ENCODE data around the gene MSH4.
"Not testable (repeated sequence)": the region's sequence is repeated elsewhere in the genome, so short reads cannot be mapped to it uniquely, and the experiment has no call there.

Gene MSH4

DNA sequence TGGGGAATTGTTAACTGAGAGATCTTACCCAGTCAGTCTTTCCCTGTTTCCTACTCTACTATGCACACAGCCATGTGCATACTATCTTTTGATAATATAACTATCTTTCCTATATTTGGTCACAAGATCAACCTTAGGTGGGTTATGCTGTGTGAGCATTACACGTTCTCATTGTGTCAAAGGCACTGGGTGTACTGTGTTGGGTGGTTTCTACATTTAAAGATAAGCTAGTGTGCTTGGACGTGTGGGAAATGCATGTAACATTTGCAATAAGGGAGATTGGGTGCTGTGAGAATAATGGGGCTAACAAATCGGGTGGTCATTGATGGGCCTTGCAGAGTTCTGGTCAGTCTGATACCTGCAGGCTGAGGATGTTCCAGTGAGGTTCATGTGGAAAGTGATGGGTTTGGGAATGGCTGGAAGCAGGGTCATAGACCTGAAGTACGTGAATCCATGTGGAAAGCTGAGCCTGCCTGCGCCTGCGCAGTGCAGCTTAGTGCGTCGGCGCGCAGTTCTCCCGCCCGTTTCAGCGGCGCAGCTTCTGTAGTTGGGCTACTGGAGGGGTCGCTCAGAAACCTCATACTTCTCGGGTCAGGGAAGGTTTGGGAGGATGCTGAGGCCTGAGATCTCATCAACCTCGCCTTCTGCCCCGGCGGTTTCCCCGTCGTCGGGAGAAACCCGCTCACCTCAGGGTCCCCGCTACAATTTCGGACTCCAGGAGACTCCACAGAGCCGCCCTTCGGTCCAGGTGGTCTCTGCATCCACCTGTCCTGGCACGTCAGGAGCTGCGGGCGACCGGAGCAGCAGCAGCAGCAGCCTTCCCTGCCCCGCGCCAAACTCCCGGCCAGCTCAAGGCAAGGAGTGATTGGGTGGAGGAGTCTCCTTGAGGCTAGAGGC, at the start of gene MSH4:
Gene MSH4 (plus strand): TSS at position 507 of the 897 bp plus-strand sequence. CDS start 104 bp downstream, at position 611.
- in situ Hi-C loops (cut with HindIII; ENCODE audit: low sequenced_read_pairs), result no loop called here

DNA sequence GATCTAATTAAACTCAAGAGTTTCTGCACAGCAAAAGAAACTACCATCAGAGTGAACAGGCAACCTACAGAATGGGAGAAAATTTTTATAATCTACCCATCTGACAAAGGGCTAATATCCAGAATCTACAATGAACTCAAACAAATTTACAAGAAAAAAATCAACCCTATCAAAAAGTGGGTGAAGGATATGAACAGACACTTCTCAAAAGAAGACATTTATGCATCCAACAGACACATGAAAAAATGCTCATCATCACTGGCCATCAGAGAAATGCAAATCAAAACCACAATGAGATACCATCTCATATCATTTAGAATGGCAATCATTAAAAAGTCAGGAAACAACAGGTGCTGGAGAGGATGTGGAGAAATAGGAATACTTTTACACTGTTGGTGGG, 39.5 kb upstream of the MSH4 start:
- in situ Hi-C loops (cut with HindIII; ENCODE audit: low sequenced_read_pairs), result not testable (repeated sequence)

DNA sequence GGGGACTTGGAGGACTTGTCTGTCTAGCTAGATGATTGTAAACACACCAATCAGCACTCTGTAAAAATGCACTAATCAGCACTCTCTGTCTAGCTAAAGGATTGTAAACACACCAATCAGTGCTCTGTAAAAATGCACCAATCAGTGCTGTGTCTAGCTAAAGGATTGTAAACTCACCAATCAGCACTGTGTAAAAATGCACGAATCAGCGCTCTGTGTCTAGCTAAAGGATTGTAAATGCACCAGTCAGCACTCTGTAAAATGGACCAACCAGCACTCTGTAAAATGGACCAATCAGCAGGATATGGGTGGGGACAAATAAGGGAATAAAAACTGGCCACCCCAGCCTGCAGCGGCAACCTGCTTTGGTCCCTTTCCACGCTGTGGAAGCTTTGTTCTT, 38.1 kb upstream of the MSH4 start:
- in situ Hi-C loops (cut with HindIII; ENCODE audit: low sequenced_read_pairs), result not testable (repeated sequence)

DNA sequence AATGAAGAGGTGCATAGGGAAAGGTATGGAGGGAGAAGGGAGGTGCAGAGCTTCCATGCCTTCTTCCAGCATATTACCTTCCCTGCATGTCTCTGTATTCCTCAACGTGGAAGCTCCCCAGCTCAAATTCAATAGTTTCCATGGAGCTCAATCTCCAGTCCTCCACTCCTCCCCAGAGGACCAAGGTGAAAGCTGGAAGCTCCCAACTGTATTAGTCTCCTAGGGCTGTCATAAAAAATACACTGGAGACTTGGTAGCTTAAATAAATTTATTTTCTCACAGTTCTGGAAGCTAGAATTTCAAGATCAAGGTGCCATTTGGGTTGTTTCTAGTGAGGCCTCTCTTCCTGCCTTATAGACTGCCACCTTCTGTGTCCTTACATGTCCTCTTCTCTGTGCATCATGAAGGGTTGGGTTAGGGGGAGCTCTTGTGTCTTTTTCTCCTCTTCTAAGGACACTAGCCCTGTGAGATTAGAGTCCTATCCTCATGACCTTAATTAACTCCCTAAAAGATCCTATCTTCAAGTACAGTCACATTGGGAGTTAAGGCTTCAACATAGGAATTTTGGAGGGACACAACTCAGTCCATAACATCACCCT, 32.5 kb upstream of the MSH4 start:
- in situ Hi-C loops (cut with HindIII; ENCODE audit: low sequenced_read_pairs), result no loop called here

DNA sequence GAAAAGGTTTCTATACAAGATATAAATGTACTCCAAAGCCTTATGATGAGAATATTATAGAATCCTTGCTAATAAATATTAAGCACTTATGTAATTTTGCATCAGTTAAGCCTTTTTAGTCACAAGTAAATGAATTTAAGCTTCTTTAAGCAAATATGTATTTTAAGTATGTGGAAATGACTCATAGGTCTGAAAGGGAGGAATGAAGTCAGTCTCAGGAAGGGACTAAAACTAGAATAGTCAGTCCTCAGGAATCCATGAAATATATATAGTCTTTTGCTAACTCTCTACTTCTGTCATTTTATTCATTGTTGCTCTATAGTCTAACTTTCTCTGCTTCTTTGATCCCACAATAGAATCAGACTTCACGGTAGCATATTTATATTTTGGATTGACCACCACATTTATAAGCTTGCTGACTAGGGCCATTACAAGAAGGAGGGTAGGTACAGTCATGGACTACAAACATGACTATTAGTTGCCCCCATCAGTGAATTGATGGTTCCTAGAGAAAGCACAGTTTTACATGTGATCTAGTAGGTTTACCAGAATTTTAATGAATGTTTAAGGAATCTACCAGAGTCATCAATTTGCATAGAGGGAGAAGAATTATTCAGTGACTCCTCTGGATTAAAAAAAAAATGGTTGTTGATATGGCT, 30.9 kb upstream of the MSH4 start:
- in situ Hi-C loops (cut with HindIII; ENCODE audit: low sequenced_read_pairs), result loop anchor here (5.0 kb wide), 1 partner anchor 36 kb away; no protein-coding TSS in a partner anchor

DNA sequence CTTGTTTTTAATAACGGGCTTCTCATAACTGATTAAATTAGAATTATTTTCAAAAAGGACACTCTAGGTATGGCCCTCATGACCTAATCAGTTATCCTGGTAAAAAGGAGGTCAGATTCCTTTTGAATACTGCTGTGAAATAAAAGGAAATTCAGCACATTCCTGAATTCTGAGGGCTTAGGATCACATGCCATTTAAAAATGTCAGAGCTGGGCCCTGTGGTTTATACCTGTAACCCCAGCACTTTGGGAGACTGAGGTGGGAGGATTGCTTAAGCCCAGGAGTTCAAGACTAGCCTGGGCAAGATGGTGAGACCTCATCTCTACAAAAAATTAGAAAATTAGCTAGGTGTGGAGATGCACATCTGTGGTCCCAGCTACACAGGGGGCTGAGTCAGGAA, 28.7 kb upstream of the MSH4 start:
- in situ Hi-C loops (cut with HindIII; ENCODE audit: low sequenced_read_pairs), result loop anchor here (5.0 kb wide), 1 partner anchor 34 kb away; no protein-coding TSS in a partner anchor

DNA sequence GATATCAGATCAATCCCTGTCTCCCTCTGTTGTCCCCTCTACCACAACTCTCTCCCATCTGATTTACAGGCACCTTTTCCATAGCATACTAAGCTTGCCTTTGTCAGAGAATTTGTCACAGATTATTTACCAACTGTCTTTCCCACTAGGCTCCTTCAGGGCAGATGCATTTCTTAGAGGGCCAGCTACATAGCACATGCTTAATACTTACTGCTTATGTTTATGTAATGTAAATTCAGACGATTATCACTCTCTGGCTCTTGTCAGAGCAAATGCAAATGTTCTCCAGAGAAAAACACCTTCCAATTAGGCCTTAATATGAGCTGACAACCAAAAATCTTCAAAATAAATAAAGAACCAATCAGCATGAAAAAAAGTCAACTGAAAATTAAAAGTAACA, 25.9 kb upstream of the MSH4 start:
- in situ Hi-C loops (cut with HindIII; ENCODE audit: low sequenced_read_pairs), result no loop called here

DNA sequence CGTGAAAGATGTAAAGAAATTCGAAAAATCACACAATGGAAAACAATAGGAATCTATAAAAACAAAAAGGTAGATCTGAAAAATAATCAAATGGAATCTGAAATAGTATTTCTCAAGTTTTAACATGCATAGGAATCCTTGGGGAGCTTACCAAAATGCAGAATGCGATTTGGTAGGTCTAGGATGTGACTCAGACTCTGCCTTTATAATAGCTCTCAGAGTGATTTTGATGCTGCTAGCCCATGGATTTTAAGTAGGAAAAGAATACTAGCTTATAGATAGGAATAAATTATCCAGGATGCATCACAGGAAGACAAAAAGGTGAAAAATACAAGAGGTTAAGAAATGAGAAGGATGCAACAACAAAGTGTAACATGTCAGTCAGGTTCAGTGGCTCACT, 24.7 kb upstream of the MSH4 start:
- in situ Hi-C loops (cut with HindIII; ENCODE audit: low sequenced_read_pairs), result no loop called here

DNA sequence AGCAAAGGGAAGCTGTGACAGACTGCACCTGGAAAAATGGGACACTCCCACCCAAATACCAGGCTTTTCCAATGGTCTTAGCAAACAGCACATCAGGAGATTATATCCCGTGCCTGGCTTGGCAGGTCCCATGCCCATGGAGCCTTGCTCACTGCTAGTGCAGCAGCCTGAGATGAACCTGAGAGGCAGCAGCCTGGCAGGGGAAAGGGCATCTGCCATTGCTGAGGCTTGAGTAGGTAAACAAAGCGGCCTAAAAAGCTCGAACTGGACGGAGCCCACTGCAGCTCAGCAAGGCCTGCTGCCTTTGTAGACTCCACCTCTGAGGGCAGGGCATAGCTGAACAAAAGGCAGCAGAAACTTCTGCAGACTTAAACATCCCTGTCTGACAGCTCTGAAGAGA, 18.9 kb upstream of the MSH4 start:
- in situ Hi-C loops (cut with HindIII; ENCODE audit: low sequenced_read_pairs), result not testable (repeated sequence)

DNA sequence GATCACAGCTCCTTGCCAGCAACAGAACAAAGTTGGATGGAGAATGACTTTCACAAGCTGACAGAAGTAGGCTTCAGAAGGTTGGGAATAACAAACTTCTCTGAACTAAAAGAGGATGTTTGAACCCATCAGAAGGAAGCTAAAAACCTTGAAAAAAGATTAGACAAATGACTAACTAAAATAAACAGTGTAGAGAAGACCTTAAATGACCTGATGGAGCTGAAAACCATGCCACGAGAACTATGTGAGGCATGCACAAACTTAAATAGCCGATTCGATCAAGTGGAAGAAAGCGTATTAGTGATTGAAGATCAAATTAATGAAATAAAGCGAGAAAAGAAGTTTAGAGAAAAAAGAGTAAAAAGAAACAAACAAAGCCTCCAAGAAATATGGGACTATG, 18.0 kb upstream of the MSH4 start:
- in situ Hi-C loops (cut with HindIII; ENCODE audit: low sequenced_read_pairs), result not testable (repeated sequence)

DNA sequence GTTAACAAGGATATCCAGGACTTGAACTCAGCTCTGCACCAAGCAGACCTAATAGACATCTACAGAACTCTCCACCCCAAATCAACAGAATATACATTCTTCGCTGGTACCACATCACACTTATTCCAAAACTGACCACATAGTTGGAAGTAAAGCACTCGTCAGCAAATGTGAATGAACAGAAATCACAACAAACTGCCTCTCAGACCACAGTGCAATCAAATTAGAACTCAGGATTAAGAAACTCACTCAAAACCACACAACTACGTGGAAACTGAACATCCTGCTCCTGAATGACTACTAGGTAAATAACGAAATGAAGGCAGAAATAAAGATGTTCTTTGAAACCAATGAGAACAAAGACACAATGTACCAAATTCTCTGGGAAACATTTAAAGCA, 16.5 kb upstream of the MSH4 start:
- in situ Hi-C loops (cut with HindIII; ENCODE audit: low sequenced_read_pairs), result not testable (repeated sequence)

DNA sequence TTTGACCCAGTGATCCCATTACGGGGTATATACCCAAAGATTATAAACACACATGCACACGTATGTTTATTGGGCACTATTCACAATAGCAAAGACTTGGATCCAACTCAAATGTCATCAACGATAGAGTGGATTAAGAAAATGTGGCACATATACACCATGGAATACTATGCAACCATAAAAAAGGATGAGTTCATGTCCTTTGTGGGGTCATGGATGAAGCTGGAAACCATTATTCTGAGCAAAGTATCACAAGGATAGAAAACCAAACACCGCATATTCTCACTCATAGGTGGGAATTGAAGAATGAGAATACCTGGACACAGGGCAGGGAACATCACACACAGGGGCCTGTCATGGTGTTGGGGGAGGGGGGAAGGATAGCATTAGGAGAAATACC, 12.8 kb upstream of the MSH4 start:
- in situ Hi-C loops (cut with HindIII; ENCODE audit: low sequenced_read_pairs), result not testable (repeated sequence)

DNA sequence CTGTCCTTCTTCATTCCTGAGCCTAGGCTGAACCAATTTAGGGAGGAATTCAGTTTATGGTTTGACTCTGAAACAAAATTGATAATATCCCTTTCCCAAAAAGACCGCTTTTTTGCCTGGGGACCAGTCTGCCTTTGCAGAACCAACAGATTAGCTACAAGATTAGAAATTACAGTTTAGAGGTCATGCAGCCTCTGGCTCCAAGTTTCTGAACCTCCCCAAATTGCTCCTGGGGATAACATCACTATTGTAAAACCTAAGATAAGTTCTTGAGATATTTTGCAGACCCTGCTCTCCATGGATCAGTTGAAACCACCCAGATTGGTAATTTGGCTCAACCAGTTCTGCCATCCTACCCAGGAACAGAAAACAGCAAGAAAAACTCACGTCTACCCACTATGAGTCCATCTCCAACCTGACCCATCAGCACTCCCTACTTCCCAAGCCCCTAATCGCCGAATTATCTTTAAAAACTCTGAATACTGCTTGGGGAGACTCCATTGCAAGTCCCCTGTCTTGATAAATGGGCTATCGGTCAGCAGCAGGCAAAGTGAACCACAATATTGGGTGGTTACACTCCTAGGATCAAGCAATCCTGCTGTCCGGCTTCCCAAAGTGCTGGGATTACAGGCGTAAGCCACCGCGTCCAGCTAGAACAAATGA, 11.2 kb upstream of the MSH4 start:
- in situ Hi-C loops (cut with HindIII; ENCODE audit: low sequenced_read_pairs), result no loop called here

DNA sequence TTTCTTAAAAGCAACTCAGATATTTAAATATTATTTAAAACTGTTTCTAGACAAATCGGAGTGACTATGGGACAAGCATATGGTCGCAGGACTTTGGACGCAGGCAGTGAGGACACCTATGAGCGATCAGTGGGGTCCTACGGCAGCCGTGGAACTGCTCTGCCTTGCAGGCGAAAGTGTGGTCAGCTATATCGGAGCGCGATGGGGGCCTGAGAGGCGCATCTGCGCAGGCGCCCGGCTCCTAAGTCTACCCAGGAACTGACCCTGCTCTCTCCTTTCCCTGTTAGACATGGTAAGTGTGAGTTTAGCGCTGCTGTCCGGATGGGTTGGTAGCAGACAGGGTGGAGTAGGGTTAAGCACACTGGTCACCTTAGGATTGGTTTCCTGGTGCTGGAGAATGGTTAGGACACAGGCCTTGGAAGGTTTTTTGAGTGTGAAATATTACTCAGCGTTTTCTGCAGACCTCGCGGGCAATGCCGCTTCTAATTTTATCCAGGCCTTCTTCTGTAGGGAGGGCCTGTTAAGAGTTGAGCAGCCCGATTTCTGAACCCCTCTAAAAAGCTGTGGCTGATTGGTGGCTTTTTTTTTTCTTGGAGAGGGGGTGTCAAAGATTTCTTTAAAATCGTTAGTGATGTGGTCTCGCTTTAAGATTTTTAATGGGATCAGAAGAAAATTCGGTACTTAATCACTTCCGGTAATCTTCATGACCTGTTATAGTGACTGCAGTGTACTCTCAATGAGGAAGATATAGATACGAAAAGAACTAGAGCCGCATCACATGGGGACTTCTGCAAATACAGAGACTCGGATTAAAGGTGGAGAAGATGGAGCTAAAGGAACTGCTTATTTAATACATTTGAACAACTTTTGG, 10.5 kb upstream of the MSH4 start, which contains the start of gene RABGGTB:
Gene RABGGTB (plus strand): TSS at position 274 of the 871 bp plus-strand sequence. CDS start 16 bp downstream, at position 290.
- in situ Hi-C loops (cut with HindIII; ENCODE audit: low sequenced_read_pairs), result no loop called here

DNA sequence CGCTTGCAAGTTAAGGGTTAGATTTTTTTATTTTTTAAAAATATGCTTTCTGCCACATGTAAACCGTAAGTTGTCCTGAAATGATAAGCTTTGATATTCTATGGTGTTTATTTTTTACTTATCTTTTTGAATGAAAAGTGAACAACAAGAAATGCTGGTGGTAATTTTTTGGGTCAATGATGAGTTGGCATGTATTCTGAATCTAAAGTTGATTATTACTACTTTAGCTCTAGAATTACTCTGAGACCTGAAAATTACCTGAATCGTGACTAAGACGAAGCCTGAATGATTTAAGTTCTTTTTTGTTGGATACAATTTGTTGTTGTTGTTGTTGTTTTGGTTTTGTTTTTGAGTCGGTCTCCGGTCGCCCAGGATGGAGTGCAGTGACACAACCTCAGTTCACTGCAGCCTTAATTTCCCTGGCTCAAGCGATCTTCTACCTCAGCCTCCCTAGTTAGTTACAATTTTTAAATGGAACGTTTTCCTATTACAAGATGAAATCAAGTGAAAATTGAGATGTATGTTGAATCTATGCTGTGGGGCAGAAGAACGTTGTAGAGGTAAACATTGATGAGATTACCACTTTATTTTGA, 9.7 kb upstream of the MSH4 start:
- in situ Hi-C loops (cut with HindIII; ENCODE audit: low sequenced_read_pairs), result no loop called here

DNA sequence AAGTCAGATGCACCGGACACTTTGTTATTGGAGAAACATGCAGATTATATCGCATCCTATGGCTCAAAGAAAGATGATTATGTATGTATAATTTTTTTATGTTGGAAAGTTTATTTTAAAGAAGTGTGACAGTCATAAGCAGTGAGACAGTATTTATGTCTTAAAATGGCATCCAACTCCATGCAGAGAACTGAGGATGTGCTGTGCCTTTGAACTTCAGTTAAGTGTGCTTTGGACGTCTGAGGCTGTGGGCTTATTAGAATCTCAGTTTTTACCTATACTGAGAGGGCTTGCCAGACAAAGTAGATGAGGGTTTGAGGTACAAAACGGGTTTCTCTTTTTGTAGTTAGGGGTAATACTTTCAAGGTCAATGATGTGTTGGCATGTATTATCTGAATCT, 9.2 kb upstream of the MSH4 start:
- in situ Hi-C loops (cut with HindIII; ENCODE audit: low sequenced_read_pairs), result no loop called here

DNA sequence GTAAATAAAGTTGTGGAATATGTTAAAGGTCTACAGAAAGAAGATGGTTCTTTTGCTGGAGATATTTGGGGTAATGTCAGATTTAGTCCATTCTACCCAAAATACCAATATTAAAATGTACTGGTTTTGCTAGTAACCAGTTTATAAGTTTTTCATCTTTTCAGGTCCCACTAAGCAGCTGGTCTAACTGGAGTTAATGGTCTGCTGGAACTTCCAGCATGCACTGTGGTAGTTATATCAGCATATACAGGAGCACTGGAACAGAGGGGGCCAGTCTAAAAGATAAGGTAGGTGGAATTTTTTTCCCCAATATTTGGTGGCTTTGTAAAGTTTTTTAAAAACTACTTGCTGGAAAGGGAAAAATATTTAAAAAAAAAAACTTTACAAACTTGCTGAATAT, 6.7 kb upstream of the MSH4 start:
- in situ Hi-C loops (cut with HindIII; ENCODE audit: low sequenced_read_pairs), result no loop called here

DNA sequence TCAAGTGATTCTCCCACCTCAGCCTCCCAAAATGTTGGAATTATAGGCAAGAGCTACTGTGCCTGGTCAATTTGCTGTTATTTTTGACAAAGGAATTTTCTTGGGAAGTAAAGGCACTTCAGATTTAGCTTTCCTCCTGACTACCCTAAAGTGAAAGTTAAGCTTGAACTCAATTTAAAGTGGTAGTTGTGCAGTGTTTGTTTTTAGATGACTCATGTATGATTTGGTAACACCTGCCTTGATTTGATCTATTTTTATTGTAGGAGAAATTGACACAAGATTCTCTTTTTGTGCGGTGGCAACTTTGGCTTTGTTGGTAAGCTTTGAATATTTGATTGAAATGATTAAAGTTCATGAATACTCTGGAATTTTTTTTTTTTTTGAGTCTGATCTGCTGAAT, 5.7 kb upstream of the MSH4 start:
- in situ Hi-C loops (cut with HindIII; ENCODE audit: low sequenced_read_pairs), result no loop called here

DNA sequence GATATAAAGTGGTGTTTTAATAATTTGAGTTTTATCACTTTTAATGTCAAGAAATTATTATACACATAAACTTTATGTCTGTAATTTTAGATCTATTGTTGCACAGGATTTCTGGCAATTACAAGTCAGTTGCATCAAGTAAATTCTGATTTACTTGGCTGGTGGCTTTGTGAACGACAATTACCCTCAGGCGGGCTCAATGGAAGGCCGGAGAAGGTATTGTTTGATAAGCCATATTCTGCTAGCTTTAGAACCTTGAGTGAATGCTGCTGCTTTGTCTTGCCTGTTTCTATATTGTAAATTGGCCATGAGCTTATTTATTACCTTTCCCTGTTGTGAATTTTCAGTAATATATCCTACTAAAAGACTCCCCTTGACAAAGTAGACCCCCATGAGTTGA, 4.6 kb upstream of the MSH4 start:
- in situ Hi-C loops (cut with HindIII; ENCODE audit: low sequenced_read_pairs), result no loop called here

DNA sequence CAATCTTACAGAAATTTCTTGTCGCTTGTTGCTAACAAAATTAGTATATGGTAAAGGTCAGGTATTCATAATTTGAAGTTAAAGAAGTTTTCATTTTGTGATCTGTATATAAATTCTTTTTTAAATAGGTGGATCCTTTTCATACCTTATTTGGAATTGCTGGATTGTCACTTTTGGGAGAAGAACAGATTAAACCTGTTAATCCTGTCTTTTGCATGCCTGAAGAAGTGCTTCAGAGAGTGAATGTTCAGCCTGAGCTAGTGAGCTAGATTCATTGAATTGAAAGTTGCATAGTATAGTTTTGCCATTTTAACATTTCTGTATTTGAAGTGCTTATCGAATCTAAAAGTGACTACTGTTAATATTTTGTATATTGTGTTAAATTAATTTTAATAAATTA, 2.3 kb upstream of the MSH4 start:
- in situ Hi-C loops (cut with HindIII; ENCODE audit: low sequenced_read_pairs), result no loop called here
